Measurements from ENCODE around the gene HAUS2.

DNA sequence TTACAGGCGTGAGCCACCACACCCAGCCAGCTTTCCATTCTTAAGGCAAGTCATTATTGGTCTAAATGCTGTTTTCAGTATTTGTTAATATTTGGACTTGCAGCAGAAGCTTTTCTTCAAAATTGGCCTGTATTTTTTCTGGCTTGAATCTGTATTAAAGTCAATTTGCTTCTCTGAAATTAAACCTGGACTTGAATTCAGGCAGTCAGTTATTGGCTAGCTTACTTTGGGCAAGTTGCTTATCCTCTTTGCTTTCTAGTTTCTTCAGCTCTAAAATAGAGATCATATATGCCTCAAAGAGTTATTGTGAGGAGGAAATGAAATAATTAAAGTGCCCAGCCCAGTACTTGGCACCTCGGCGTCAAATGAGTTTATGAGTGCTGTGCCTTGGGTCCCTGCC is 44.1 kb downstream of the HAUS2 start:
- TF ChIP-seq, protein P1, sequence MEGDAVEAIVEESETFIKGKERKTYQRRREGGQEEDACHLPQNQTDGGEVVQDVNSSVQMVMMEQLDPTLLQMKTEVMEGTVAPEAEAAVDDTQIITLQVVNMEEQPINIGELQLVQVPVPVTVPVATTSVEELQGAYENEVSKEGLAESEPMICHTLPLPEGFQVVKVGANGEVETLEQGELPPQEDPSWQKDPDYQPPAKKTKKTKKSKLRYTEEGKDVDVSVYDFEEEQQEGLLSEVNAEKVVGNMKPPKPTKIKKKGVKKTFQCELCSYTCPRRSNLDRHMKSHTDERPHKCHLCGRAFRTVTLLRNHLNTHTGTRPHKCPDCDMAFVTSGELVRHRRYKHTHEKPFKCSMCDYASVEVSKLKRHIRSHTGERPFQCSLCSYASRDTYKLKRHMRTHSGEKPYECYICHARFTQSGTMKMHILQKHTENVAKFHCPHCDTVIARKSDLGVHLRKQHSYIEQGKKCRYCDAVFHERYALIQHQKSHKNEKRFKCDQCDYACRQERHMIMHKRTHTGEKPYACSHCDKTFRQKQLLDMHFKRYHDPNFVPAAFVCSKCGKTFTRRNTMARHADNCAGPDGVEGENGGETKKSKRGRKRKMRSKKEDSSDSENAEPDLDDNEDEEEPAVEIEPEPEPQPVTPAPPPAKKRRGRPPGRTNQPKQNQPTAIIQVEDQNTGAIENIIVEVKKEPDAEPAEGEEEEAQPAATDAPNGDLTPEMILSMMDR (IDR thresholded peaks at IDR 0.05): no peak
- TF ChIP-seq POLR2A (IDR thresholded peaks at IDR 0.05) (no peak), POLR2AphosphoS5 (IDR thresholded peaks at IDR 0.05) (no peak)

Measured in suprapubic skin (tissue), 4 donors.